OCI-LY1 (cell line): ENCODE results near the gene WFDC5.

Experiments used
- H2AFZ ChIP-seq: fragments of 200-600 bp; sonication (generic), shearing (Covaris generic); 2 replicates; pipeline ENCODE4 v1.6.0; 2014; ENCODE audit warnings: antibody characterized with exemption, mild to moderate bottlenecking, low read length
- H3F3A ChIP-seq: fragments of 200-600 bp; sonication (generic), shearing (Covaris generic); 2 replicates; pipeline ENCODE4 v1.6.0; 2014; ENCODE audit warnings: mild to moderate bottlenecking, antibody characterized with exemption, low read length, moderate library complexity; ENCODE audit not compliant: insufficient read depth
- H3K27ac ChIP-seq: fragments of 200-600 bp; sonication (generic); 2 replicates; pipeline ENCODE4 v1.5.1; 2014; ENCODE audit warnings: low read length, mixed run types, mild to moderate bottlenecking, low read depth; ENCODE audit not compliant: poor library complexity, severe bottlenecking
- H3K27me3 ChIP-seq: fragments of 200-600 bp; sonication (generic); 2 replicates; pipeline ENCODE4 v1.6.0; 2014; ENCODE audit warnings: antibody characterized with exemption, mild to moderate bottlenecking, low read length, moderate library complexity; ENCODE audit not compliant: insufficient read depth
- H3K36me3 ChIP-seq: fragments of 200-600 bp; sonication (generic); 2 replicates; pipeline ENCODE4 v1.6.1; 2014; ENCODE audit warnings: mild to moderate bottlenecking, antibody characterized with exemption, low read length, moderate library complexity, mixed read lengths; ENCODE audit not compliant: insufficient read depth
- H3K4me1 ChIP-seq: fragments of 200-600 bp; sonication (generic); 2 replicates; pipeline ENCODE4 v1.5.1; 2014; ENCODE audit warnings: mild to moderate bottlenecking, low read length, moderate library complexity; ENCODE audit not compliant: insufficient read depth, severe bottlenecking
- H3K4me2 ChIP-seq: fragments of 200-600 bp; sonication (generic), shearing (Covaris generic); 2 replicates; pipeline ENCODE4 v1.6.1; 2014; ENCODE audit warnings: low read length
- H3K4me3 ChIP-seq: fragments of 200-600 bp; sonication (generic); 2 replicates; pipeline ENCODE4 v1.5.1; 2014; ENCODE audit warnings: low read length, low read depth, mild to moderate bottlenecking, mixed read lengths; ENCODE audit not compliant: poor library complexity, severe bottlenecking
- H3K79me2 ChIP-seq: fragments of 200-600 bp; shearing (Covaris generic); 2 replicates; pipeline ENCODE4 v1.6.1; 2016; ENCODE audit warnings: mixed run types, low read length, mixed read lengths; ENCODE audit not compliant: insufficient read depth
- H3K9ac ChIP-seq: fragments of 200-600 bp; sonication (generic), shearing (Covaris generic); 2 replicates; pipeline ENCODE4 v1.6.1; 2014; ENCODE audit warnings: mild to moderate bottlenecking, low read length, mixed read lengths
- H3K9me2 ChIP-seq: fragments of 200-600 bp; sonication (generic), shearing (Covaris generic); 2 replicates; pipeline ENCODE4 v1.6.1; 2014; ENCODE audit warnings: low read depth, mild to moderate bottlenecking, low read length, mixed read lengths
- H3K9me3 ChIP-seq: fragments of 200-600 bp; shearing (Covaris generic); 2 replicates; pipeline ENCODE4 v1.6.1; 2014; ENCODE audit warnings: low read length, mixed read lengths
- H4K20me1 ChIP-seq: fragments of 200-600 bp; sonication (generic), shearing (Covaris generic); 2 replicates; pipeline ENCODE4 v1.6.0; 2016; ENCODE audit warnings: mild to moderate bottlenecking, low read length; ENCODE audit not compliant: insufficient read depth
- EZH2 ChIP-seq: fragments of 200-600 bp; sonication (generic), shearing (Covaris generic); IDR thresholded peaks from 2 replicates; pipeline ENCODE4 v1.8.0; 2017; ENCODE audit warnings: borderline replicate concordance, mixed run types, mild to moderate bottlenecking, antibody characterized with exemption, low read length, moderate library complexity, mixed read lengths
- TF ChIP-seq, protein P1 (sequence below): fragments of 200-600 bp; sonication (generic), shearing (Covaris generic); IDR thresholded peaks from 2 replicates; pipeline ENCODE4 v1.5.1; 2017; ENCODE audit warnings: mild to moderate bottlenecking, antibody characterized with exemption, low read length, moderate library complexity, mixed read lengths

The WFDC5 gene

GRCh38 chr20:45085867-45086266 lies 29.1 kb downstream of the WFDC5 start:
- Histone ChIP-seq H3K4me1 (no peaks in the 10 kb centered on the region), H3K9me2 (no peaks in the 10 kb centered on the region), H3K27ac (no peak overlapping the region), H3K4me2 (no peak overlapping the region), H3K9ac (no peak overlapping the region), H3K27me3 (no peaks in the 10 kb centered on the region), H3F3A (no peaks in the 10 kb centered on the region), H3K9me3 (0 out of 2 replicates have a peak, but pooled peaks cover 3% of the 10 kb centered on the region), H4K20me1 (no peaks in the 10 kb centered on the region), H3K4me3 (no peak overlapping the region), H3K36me3 (peaks cover 35% of the 10 kb centered on the region), H2AFZ (no peak overlapping the region), H3K79me2 (no peaks in the 10 kb centered on the region)
- TF ChIP-seq EZH2 = no peak

DNA sequence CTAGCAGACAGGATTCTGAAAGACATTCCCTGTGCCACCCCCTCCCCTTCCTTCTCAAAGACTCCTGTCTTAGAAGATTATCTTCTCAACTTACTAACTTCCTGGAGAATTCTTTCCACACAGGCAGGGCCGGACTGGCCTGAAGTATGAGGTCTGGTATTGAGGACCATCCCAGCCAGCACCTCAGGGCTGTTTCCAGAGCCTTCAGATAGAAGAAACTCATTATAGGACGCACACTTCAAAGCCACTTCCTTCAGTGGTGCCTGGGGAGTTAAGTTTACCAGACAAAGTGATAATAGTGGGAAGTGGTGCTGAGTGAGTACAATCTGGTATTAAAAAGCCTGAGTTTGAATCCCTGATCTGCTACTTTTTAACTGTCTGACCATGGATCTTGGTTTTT lies 29.7 kb downstream of the WFDC5 start:
- no peak overlapping the region for H2AFZ ChIP-seq
- no peaks in the 10 kb centered on the region for H3K27me3 ChIP-seq
- H4K20me1 ChIP-seq = no peaks in the 10 kb centered on the region
- no peak overlapping the region for H3K4me2 ChIP-seq
- H3K79me2 ChIP-seq = no peaks in the 10 kb centered on the region
- H3K9ac ChIP-seq = no peak overlapping the region
- peaks cover 41% of the 10 kb centered on the region for H3K36me3 ChIP-seq
- H3K4me1 ChIP-seq = no peaks in the 10 kb centered on the region
- TF ChIP-seq, protein P1, sequence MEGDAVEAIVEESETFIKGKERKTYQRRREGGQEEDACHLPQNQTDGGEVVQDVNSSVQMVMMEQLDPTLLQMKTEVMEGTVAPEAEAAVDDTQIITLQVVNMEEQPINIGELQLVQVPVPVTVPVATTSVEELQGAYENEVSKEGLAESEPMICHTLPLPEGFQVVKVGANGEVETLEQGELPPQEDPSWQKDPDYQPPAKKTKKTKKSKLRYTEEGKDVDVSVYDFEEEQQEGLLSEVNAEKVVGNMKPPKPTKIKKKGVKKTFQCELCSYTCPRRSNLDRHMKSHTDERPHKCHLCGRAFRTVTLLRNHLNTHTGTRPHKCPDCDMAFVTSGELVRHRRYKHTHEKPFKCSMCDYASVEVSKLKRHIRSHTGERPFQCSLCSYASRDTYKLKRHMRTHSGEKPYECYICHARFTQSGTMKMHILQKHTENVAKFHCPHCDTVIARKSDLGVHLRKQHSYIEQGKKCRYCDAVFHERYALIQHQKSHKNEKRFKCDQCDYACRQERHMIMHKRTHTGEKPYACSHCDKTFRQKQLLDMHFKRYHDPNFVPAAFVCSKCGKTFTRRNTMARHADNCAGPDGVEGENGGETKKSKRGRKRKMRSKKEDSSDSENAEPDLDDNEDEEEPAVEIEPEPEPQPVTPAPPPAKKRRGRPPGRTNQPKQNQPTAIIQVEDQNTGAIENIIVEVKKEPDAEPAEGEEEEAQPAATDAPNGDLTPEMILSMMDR = no peak
- no peak for TF ChIP-seq EZH2
- no peak overlapping the region for H3K4me3 ChIP-seq
- no peak overlapping the region for H3K27ac ChIP-seq
- H3K9me2 ChIP-seq = no peaks in the 10 kb centered on the region
- H3F3A ChIP-seq = no peaks in the 10 kb centered on the region
- H3K9me3 ChIP-seq = 0 out of 2 replicates have a peak, but pooled peaks cover 3% of the 10 kb centered on the region

DNA sequence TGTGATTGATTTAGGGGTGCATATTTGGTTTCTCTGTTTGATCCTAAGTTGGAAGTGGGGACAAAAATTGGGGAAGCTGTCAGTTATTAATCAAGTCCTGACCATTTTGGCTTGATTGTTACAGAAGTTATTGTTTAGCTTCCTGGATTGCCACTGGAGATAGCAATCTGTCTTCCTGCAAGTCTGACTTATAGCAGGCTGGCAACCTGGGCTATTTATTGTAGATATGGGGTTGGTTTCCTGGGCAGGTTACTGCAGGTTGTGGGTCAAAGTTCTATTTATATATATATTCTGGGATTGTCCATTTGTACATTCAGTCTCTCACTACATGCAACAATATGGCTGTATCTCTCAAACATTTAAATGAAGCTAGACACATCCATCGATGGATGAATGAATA lies 31.8 kb downstream of the WFDC5 start:
- Histone ChIP-seq H3K9me2 (no peaks in the 10 kb centered on the region), H4K20me1 (no peaks in the 10 kb centered on the region), H3K27me3 (no peaks in the 10 kb centered on the region), H3K36me3 (peaks cover 62% of the 10 kb centered on the region), H3K9me3 (0 out of 2 replicates have a peak, but pooled peaks cover 3% of the 10 kb centered on the region), H3F3A (no peaks in the 10 kb centered on the region), H3K4me3 (no peak overlapping the region), H3K4me1 (no peaks in the 10 kb centered on the region), H3K27ac (no peak overlapping the region), H3K9ac (no peak overlapping the region), H2AFZ (no peak overlapping the region), H3K79me2 (no peaks in the 10 kb centered on the region), H3K4me2 (no peak overlapping the region)
- TF ChIP-seq, protein P1 = no peak
- no peak for TF ChIP-seq EZH2

- TF ChIP-seq, protein P1 = no peak
- no peak for TF ChIP-seq EZH2
- 0 out of 2 replicates have a peak, but pooled peaks cover 3% of the 10 kb centered on the region for H3K9me3 ChIP-seq
- no peaks in the 10 kb centered on the region for H3K4me1 ChIP-seq
- H3K36me3 ChIP-seq = peaks cover 67% of the 10 kb centered on the region
- H3F3A ChIP-seq = no peaks in the 10 kb centered on the region
- H3K9ac ChIP-seq = no peak overlapping the region
- no peaks in the 10 kb centered on the region for H3K27me3 ChIP-seq
- no peak overlapping the region for H2AFZ ChIP-seq
- H4K20me1 ChIP-seq = no peaks in the 10 kb centered on the region
- H3K79me2 ChIP-seq = no peaks in the 10 kb centered on the region
- no peaks in the 10 kb centered on the region for H3K9me2 ChIP-seq
- H3K27ac ChIP-seq = no peak overlapping the region
- H3K4me2 ChIP-seq = no peak overlapping the region
- no peak overlapping the region for H3K4me3 ChIP-seq
Measured at GRCh38 chr20:45082468-45082867, 32.5 kb downstream of the WFDC5 start.
